HG02763 (cell line): ENCODE results near the gene DDR2.
"Not testable (repeated sequence)": the region's sequence is repeated elsewhere in the genome, so short reads cannot be mapped to it uniquely, and the experiment has no call there.

Source experiments
- ATAC-seq: cut with Tn5 transposase; IDR thresholded peaks from one replicate; pipeline ENCODE4 v1.9.1; 2021; ENCODE audit warnings: mild to moderate bottlenecking, moderate library complexity; ENCODE audit not compliant: unreplicated experiment

Gene DDR2

DNA sequence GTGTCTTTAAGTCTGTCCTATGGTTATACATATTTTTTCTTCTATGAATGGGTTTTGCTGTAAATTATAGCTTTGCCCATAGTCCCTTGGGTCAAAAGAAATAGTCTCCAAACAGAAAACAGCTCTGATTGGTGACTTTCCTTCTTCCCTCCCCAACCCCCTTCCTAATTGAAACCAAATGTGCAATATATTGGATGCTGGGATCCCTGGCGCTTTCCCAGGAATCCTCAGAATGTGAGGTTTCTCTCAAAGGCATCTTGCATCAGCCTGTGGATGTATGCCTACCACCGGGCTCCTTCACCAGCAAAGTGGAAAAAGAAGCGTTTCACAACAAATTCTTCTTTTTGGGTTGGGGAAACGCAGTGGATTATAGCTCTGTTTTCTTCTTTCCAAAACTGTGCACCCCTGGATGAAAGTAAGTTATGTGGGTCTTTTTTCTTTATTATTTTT is at the start of gene DDR2:
Gene DDR2, plus strand, starts transcription at position 248 of the 450 bp plus-strand sequence. CDS start 86,600 bp downstream, outside the sequence.
- no peak for ATAC-seq

DNA sequence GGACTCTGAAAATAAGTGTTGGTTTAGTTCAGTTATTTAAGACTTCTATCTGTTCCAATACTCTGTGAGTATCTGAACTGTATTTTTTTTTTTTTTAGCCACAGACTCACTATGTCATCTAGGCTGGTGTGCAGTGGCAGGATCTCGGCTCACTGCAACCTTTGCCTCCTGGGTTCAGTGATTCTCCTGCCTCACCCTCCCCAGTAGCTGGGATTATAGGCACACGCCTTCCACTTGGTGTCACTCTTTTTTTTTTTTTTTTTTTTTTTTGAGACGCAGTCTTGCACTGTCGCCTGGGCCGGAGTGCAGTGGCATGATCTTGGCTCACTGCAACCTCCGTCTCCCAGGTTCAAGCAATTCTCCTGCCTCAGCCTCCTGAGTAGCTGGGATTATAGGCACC is 49.4 kb upstream of the DDR2 start:
- not testable (repeated sequence) for ATAC-seq

DNA sequence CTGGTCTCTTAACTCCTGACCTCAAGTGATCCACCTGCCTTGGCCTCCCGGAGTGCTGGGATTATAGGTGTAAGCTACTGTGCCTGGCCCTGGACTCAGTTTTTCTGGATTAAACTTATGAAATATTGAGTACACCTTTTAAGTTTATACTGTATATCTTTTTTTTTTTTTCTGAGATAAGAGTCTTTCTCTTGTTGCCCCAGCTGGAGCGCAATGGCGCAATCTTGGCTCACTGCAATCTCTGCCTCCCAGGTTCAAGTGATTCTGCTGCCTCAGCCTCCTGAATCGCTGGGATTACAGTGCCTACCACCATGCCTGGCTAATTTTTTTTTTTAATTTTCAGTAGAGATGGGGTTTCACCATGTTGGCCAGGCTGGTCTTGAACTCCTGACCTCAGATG is 47.2 kb upstream of the DDR2 start:
- not testable (repeated sequence) for ATAC-seq

DNA sequence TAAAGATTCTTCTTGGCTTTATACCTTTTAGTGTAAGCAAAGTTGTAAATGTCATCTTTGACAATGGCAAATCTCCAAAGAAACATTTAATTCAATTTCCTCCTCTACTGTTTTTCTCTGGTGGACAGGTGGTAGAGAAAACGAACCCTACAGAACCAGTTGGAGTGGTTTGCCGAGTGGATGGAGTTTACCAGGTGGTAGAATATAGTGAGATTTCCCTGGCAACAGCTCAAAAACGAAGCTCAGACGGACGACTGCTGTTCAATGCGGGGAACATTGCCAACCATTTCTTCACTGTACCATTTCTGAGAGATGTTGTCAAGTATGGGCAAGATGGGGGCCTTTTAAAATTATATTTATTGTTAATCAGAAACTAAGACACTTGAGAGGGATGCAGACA is 44.9 kb upstream of the DDR2 start:
- no peak for ATAC-seq

DNA sequence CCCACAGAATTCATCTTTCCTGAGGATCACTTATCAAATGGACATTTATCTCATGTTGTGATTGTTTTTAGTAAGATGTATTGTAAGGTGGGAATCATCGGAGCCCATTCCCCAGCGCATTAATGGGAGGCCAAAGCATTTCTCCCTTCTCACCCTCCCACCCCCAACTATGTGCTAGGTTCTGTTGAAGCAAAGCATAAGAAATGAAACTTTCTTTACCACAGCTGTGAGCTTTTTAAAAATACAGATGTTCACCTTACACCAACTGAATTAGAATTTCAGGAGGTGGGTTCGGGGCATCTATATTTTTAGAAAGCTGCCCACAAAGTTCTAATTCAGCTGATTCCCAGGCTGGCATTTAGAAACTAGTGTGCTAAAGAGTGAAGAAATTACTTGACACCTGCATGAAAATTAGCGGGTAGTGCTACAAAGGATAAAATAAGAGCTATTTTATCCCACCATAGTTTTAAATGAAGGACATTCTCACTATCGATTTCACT is 44.5 kb upstream of the DDR2 start:
- no peak for ATAC-seq

DNA sequence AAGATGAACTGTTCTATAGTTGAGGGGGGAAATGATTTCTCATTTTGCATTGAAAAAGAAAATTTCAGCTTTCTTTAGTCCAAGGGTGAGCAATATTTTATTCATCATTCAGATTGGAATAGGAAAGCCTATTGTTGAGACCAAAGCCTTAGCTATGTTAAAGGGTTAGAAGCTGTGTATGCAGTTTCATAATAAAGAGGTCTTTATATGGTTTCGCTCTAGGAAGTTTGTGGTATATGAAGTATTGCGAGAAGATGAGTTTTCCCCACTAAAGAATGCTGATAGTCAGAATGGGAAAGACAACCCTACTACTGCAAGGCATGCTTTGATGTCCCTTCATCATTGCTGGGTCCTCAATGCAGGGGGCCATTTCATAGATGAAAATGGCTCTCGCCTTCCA is 42.2 kb upstream of the DDR2 start:
- ATAC-seq, result no peak

DNA sequence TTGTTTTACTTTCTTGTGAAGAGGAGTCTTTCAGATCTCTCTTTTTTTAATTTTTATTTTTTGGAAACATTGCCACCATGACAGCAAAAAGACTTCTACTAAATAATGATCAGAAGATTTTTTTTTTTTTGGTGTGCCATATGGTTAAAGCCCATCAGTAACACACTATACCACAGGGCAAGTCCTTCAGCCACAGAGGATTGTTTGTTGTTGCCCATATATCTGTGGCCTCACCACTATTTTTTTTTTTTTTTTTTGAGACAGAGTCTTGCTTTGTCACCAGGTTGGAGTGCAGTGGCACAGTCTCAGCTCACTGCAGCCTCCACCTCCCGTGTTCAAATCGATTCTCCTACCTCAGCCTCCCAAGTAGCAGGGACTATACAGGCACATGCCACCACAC is 41.6 kb upstream of the DDR2 start:
- no peak for ATAC-seq

DNA sequence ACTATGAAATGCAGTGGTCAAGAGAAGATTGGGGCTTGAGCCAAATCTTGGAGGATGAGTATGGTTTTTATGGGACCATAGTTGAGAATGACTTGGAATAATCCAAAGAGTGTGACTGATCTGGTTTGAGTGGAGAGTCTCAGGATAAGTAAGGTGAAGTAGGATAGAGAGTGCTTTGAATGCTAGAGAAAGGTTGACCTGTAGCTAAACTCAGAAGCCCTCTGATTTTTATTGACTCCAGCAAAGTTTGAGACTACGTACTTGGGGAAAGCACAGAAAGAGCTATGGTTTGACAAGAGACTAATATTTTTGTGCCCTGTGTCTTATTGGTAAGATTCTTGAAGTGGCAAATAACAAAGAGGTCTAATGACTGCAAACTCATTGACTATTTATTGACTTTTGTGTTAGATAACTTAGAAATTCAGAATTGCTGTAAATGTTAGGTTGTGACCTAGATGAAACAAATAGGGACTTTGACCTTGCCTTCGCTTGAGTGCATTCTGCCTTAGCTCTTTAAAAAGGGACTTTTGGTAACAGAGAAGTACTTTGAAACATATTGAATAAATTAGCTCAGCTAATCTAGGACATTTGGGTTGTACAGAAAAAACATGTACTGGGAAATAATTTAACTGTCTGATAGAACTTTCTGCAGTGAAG is 35.6 kb upstream of the DDR2 start:
- ATAC-seq, result no peak

DNA sequence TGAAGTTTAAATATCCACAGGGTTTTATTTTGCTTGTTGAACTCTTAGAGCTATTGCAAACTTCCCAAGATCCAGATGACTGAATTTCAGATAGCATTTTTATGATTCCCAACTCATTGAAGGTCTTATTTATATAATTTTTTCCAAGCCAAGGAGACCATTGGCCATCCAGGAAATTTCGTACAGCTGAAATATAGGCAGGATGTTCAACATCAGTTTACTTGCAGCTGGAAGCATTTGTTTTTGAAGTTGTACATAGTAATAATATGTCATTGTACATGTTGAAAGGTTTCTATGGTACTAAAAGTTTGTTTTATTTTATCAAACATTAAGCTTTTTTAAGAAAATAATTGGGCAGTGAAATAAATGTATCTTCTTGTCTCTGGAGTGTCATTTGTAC is 32.8 kb upstream of the DDR2 start:
- ATAC-seq, result no peak

DNA sequence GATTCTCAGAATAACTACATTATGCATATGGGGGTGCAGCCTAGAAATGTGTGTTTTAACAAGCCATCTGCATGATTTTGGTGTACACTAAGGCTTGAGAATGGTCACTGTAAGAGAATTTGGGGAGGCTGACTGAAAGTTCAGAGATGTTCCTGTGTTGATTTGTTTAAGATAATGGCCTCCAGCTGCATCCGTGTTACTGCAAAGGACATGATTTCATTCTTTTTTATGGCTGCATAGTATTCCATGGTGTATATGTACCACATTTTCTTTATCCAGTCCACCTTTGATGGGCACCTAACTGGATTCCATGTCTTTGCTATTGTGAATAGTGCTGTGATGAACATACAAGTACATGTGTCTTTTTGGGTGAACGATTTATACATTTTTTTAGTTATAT is 29.1 kb upstream of the DDR2 start:
- ATAC-seq, result not testable (repeated sequence)

DNA sequence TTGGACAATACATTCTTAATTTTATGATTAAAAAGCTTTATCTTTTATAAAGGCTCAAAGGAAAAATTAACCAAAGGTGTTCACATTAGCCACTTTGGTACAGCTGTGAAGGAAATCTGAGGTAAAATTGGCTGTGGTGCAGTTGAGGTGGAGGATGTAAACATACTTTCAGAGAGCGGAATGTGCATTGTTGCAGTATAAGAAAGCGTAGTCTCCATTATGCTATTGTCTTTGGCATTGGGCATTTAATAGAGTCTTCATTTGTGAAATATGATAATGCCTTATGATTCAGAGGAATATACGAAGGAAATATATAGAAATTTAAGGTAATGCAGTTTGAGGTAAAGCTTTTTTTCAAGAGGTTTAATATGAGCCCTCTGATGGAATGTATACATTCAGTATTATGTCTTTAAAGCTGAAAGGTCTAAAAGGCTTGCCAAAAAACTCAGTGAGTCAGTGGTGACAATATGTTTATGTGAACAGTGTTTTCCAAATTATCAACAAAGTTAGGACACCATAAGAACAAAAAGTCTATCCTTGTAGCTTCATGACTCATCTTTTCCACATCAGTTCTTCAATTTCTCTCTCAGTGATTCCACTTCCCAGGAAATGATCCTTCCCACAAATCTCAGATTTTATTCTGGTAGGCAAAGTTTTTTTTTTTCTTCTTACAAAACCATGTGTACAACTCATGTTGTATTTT is 26.9 kb upstream of the DDR2 start:
- ATAC-seq, result no peak

DNA sequence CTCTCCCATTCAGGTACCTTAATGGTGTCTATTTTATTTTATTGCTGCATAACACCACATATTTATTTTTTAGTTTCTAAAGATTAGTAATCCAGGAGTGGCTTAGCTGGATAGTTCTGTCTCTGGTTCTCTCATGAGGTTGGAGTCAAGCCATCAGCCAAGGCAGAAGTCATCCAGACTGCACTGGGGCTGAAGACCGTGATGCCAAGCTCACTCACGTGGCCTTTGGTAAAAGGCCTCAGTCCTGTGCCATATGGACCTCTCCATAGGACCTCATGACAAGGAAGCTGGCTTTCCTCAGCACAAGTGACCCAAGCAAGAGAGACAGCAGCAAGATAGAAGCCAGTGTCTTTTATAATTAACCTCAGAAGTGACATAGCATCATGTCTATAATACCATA is 23.0 kb upstream of the DDR2 start:
- no peak for ATAC-seq

DNA sequence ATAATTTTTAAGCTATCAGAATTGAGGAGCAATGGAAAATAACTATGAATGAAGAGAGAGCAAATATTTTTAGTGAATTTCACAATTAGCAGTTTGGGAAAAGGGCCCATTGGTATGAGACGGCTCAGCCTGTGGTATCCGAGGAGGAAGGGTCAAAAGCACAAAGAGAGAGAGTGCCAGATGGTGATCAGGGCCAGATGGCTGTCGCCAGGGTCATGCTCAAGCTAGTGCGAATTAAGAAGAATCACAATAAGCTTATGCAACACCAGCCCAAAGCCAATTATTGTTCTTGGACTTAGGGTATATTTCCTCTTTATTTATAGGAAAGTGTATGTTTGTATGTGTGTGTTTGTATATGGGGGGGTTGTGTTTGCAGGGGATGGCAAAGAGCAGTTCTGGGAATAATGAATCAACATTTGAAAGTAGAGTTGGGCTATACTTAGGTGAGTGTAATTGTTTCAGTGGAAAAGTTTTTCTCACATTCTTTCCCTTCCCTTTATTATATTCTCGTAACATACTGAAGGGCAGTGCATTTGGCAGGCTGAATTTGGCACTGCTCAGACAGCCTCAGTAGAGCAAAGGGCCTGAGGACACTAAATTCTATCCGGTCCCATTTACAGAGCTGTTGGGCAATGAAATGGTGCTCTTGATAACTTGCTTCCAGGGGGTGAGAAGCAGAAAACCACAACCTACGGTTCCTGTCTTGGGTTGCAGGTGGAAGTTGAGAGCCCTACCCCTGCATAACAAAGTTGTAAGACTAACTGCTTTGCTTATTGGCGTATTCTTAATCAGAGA is 19.5 kb upstream of the DDR2 start:
- ATAC-seq, result no peak

DNA sequence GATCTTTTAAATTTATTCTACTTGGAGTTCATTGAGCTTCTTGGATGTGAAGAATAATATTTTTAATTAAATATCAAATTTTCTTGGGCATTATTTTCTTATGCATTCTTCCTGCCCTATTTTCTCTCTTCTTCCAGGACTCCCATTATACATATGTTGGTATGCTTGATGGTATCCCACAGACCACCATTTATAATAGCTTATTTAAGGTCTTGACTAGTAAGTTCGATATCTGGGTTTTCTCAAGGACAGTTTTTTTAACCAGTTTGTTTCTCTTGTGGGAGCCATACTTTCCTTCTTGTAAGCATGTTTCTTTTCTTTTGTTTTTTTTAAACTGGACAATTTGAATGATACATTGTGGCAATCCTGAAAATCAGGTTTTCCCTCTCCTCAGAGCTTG is 15.4 kb upstream of the DDR2 start:
- no peak for ATAC-seq

DNA sequence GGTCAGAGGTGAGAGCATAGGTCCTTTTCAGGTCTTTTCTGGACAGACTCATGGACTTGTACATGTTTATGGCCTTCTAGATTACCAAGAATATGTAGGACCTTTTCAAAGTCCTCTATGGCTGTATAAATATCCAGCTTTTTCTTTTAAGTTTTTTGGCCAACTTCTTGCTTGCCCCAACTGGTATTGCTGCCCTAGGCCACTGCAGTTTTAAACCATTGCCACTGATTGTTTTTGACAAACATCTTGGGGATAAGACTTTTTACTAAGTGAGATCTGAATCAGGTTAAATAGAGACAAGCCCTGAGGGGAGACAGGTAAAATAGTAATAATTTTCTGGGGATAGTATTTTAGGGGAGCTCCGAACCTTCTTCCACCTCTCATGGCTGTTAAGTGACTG is 14.8 kb upstream of the DDR2 start:
- no peak for ATAC-seq

DNA sequence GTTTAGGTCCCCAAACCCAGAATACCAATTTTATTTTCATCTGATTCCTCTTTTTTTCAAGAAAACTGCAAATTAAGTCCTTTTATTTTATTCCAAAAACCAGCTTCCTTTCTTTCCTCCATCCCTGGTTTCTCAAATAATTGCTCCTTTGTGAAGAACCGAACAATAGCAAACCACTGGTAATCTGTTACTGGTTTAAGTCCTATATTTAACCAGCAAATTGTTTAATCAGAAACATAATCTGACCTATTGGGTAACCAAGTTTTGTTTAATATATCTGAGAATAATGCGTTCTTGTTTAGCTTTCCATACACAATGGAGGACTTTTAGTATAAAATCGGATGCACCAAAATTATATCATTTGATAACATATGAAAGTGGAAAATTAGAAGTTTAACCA is 13.2 kb upstream of the DDR2 start:
- no peak for ATAC-seq

DNA sequence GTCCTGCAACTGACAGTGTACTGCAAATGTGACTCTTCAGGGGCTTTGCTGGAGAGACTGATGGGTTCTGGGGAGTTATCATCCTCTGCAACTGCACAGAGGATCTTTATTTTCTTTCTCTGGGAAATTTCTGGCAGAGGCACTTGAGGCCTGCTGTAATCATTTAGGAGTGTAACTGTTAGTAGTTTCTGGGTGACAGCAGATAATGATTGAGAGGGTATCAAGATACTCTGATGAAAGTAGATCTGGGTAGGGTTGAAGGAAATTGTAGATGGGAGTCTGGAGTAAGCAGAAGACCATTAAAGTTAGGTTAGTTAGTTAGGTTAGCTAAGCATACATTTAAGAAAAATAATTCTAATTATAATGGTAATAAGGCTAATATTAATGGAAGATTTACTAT is 11.0 kb upstream of the DDR2 start:
- ATAC-seq, result no peak

DNA sequence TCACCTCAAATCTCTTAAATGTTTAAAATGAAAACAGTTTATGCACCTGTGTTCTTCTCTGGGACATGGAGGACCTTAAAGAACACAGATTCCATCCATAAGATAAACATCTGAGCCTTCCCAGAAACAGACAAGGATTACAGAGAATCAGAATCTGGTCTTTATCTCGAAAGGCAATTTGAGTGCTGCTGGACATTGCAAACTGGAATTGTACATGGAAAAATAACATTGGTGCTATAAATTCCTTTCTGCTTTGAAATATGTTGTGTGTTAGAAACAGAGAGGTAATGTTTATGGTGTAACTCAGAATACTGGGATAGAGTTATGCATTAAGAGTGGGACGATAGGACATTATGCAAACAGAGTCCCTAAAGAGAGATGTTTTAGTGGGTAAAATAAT is 6.6 kb upstream of the DDR2 start:
- no peak for ATAC-seq

DNA sequence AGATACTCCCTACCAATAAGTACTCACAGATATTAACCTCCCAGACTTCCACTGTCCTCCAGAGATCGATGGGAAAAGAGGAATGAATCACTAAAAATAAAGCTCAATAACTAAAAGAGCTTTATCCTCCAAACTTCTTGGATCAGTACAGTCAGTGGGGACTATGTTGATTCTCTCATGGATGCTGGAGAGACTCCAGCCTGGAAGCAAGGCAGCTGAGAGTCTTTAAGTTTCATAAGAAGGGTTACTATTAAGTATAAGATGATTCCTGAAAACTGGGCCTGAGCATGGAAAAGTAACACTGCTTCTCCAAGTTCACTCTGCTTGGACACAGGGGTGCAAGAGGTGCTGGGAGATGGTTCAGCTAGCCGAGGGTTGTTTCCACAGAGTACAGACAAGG is 6.2 kb upstream of the DDR2 start:
- no peak for ATAC-seq

DNA sequence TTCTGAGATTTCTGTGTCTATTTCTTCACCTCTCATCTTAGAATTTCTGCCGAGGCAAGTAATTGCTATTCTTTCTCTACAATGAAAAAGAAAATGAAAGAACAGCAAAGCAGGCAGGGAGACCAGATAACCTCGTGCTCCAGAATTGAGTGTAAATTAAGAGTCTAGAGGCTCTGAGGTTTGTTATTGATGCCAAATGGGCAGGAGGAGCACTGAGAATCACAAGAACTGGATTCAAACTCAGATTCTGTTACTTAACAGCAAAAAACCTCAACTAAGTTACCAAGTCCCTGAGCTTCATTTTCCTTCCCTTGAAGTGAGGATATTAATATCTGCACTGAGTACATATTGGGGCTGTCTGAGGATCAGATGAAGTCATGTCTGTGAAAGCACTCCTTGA is 5.5 kb upstream of the DDR2 start:
- no peak for ATAC-seq

DNA sequence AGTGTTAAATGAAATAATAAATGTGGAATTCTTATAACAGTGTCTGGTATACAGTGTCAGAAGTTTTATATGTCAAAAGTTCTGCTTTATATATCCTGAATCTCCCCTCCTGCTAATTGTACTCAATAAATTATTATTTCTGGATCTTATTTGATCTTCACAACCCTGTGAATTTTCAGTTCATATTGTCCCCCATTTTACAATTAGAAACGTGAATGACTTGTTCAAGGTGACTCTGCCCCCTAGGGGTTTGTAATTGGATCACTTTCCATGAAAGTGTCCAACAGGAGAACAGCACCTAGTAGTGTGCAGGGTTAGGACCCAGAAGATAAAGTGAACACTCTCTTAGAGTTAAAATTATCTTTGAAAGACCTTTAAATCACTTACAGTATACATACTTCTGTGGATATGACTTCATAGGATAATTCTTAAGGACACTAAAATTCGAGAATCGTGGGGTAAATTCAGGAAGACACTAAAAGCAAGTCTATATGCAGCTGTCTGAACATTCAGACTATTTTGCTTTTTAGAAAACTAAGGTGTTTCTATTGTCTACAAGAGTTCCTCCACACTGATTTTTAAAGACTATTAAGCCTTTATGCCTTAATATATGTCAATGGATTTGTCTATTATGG is 4.5 kb upstream of the DDR2 start:
- ATAC-seq, result no peak
